ENCODE measurements around the gene YBX3.

- no peak for TF ChIP-seq EZH2 (IDR thresholded peaks at IDR 0.05; ENCODE audit: low read length, unreplicated experiment)
- TF ChIP-seq, protein P1, sequence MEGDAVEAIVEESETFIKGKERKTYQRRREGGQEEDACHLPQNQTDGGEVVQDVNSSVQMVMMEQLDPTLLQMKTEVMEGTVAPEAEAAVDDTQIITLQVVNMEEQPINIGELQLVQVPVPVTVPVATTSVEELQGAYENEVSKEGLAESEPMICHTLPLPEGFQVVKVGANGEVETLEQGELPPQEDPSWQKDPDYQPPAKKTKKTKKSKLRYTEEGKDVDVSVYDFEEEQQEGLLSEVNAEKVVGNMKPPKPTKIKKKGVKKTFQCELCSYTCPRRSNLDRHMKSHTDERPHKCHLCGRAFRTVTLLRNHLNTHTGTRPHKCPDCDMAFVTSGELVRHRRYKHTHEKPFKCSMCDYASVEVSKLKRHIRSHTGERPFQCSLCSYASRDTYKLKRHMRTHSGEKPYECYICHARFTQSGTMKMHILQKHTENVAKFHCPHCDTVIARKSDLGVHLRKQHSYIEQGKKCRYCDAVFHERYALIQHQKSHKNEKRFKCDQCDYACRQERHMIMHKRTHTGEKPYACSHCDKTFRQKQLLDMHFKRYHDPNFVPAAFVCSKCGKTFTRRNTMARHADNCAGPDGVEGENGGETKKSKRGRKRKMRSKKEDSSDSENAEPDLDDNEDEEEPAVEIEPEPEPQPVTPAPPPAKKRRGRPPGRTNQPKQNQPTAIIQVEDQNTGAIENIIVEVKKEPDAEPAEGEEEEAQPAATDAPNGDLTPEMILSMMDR (conservative IDR thresholded peaks at IDR 0.05; ENCODE audit: low read depth, low read length) = no peak
Observed at GRCh38 chr12:10654003-10654402, 69.1 kb downstream of the YBX3 start.

Measured in PC-3 (cell line).